HEK293 (cell line): ENCODE data around the gene RRP1.

Experiments
- AEBP2 ChIP-seq: fragments of 450-650 bp; formaldehyde crosslinking; IDR thresholded peaks from 2 replicates; pipeline ENCODE4 v1.5.1; 2016; ENCODE audit warnings: missing biosample characterization, missing genetic modification characterization, borderline replicate concordance
- EGR2 ChIP-seq: fragments of 450-650 bp; formaldehyde crosslinking; IDR thresholded peaks from 2 replicates; pipeline ENCODE4 v1.5.1; 2016; ENCODE audit warnings: low read depth, missing biosample characterization, missing genetic modification characterization
- GLIS1 ChIP-seq: fragments of 450-650 bp; formaldehyde crosslinking; IDR thresholded peaks from 2 replicates; pipeline ENCODE4 v1.5.1; 2016; ENCODE audit warnings: missing biosample characterization, missing genetic modification characterization
- KLF7 ChIP-seq: fragments of 450-650 bp; formaldehyde crosslinking; IDR thresholded peaks from 2 replicates; pipeline ENCODE4 v1.5.1; 2016; ENCODE audit warnings: missing biosample characterization, missing genetic modification characterization, borderline replicate concordance
- MZF1 ChIP-seq: fragments of 450-650 bp; formaldehyde crosslinking; IDR thresholded peaks from 2 replicates; pipeline ENCODE4 v1.5.1; 2017; ENCODE audit warnings: missing biosample characterization, missing genetic modification characterization, borderline replicate concordance
- OVOL3 ChIP-seq: fragments of 450-650 bp; formaldehyde crosslinking; IDR thresholded peaks from 2 replicates; pipeline ENCODE4 v1.5.1; 2016; ENCODE audit warnings: missing biosample characterization, missing genetic modification characterization
- PRDM2 ChIP-seq: fragments of 450-650 bp; formaldehyde crosslinking; IDR thresholded peaks from 2 replicates; pipeline ENCODE4 v1.5.1; 2016; ENCODE audit warnings: missing biosample characterization, missing genetic modification characterization, borderline replicate concordance
- SCRT2 ChIP-seq: fragments of 450-650 bp; formaldehyde crosslinking; IDR thresholded peaks from 2 replicates; pipeline ENCODE4 v1.5.1; 2016; ENCODE audit warnings: missing biosample characterization, missing genetic modification characterization
- SETDB1 ChIP-seq: IDR thresholded peaks from one replicate; pipeline ENCODE4 v1.6.1; 2017; ENCODE audit warnings: mild to moderate bottlenecking, low read length, moderate library complexity, mixed read lengths; ENCODE audit not compliant: insufficient read length
- SP7 ChIP-seq: fragments of 450-650 bp; formaldehyde crosslinking; IDR thresholded peaks from 2 replicates; pipeline ENCODE4 v1.5.1; 2016; ENCODE audit warnings: missing biosample characterization, missing genetic modification characterization
- ZBTB44 ChIP-seq: fragments of 450-650 bp; IDR thresholded peaks from 2 replicates; pipeline ENCODE4 v1.5.1; 2018; ENCODE audit warnings: missing biosample characterization, mild to moderate bottlenecking, missing genetic modification characterization
- ZBTB6 ChIP-seq: fragments of 450-650 bp; formaldehyde crosslinking; IDR thresholded peaks from 2 replicates; pipeline ENCODE4 v1.5.1; 2017; ENCODE audit warnings: missing biosample characterization, missing genetic modification characterization
- ZNF10 ChIP-seq: fragments of 450-650 bp; formaldehyde crosslinking; IDR thresholded peaks from 2 replicates; pipeline ENCODE4 v1.5.1; 2017; ENCODE audit warnings: missing biosample characterization, missing genetic modification characterization
- ZNF140 ChIP-seq: fragments of 450-650 bp; formaldehyde crosslinking; IDR thresholded peaks from 2 replicates; pipeline ENCODE4 v1.5.1; 2016; ENCODE audit warnings: missing biosample characterization, missing genetic modification characterization
- ZNF174 ChIP-seq: fragments of 450-650 bp; formaldehyde crosslinking; IDR thresholded peaks from 2 replicates; pipeline ENCODE4 v1.5.0; 2017; ENCODE audit warnings: missing biosample characterization, mild to moderate bottlenecking, missing genetic modification characterization
- ZNF202 ChIP-seq: fragments of 450-650 bp; formaldehyde crosslinking; IDR thresholded peaks from 2 replicates; pipeline ENCODE4 v1.5.1; 2016; ENCODE audit warnings: missing biosample characterization, missing genetic modification characterization, borderline replicate concordance
- ZNF26 ChIP-seq: fragments of 450-650 bp; formaldehyde crosslinking; IDR thresholded peaks from 2 replicates; pipeline ENCODE4 v1.5.1; 2016; ENCODE audit warnings: missing biosample characterization, missing genetic modification characterization
- ZNF292 ChIP-seq: fragments of 450-650 bp; formaldehyde crosslinking; IDR thresholded peaks from 2 replicates; pipeline ENCODE4 v1.5.1; 2016; ENCODE audit warnings: low read depth, missing biosample characterization, missing genetic modification characterization, borderline replicate concordance
- ZNF324 ChIP-seq: fragments of 450-650 bp; formaldehyde crosslinking; IDR thresholded peaks from 2 replicates; pipeline ENCODE4 v1.5.1; 2016; ENCODE audit warnings: missing biosample characterization, missing genetic modification characterization
- ZNF394 ChIP-seq: fragments of 450-650 bp; formaldehyde crosslinking; IDR thresholded peaks from 2 replicates; pipeline ENCODE4 v1.5.1; 2016; ENCODE audit warnings: missing biosample characterization, missing genetic modification characterization, mild to moderate bottlenecking, moderate library complexity, borderline replicate concordance
- ZNF48 ChIP-seq: fragments of 450-650 bp; formaldehyde crosslinking; IDR thresholded peaks from 2 replicates; pipeline ENCODE4 v1.5.1; 2016; ENCODE audit warnings: missing biosample characterization, missing genetic modification characterization
- ZNF521 ChIP-seq: fragments of 450-650 bp; formaldehyde crosslinking; IDR thresholded peaks from 2 replicates; pipeline ENCODE4 v1.5.1; 2017; ENCODE audit warnings: missing biosample characterization, mild to moderate bottlenecking, missing genetic modification characterization
- ZNF624 ChIP-seq: fragments of 450-650 bp; formaldehyde crosslinking; IDR thresholded peaks from 2 replicates; pipeline ENCODE4 v1.5.1; 2017; ENCODE audit warnings: missing biosample characterization, missing genetic modification characterization
- ZNF639 ChIP-seq: fragments of 450-650 bp; formaldehyde crosslinking; IDR thresholded peaks from 2 replicates; pipeline ENCODE4 v1.5.1; 2016; ENCODE audit warnings: missing biosample characterization, missing genetic modification characterization
- ZNF707 ChIP-seq: fragments of 450-650 bp; formaldehyde crosslinking; IDR thresholded peaks from 2 replicates; pipeline ENCODE4 v1.5.1; 2016; ENCODE audit warnings: missing biosample characterization, missing genetic modification characterization
- ZNF747 ChIP-seq: fragments of 450-650 bp; formaldehyde crosslinking; IDR thresholded peaks from 2 replicates; pipeline ENCODE4 v1.5.1; 2016; ENCODE audit warnings: missing biosample characterization, missing genetic modification characterization
- ZNF785 ChIP-seq: fragments of 450-650 bp; formaldehyde crosslinking; IDR thresholded peaks from 2 replicates; pipeline ENCODE4 v1.5.1; 2016; ENCODE audit warnings: missing biosample characterization, missing genetic modification characterization
- ZNF843 ChIP-seq: fragments of 450-650 bp; formaldehyde crosslinking; IDR thresholded peaks from 2 replicates; pipeline ENCODE4 v1.5.1; 2016; ENCODE audit warnings: missing biosample characterization, missing genetic modification characterization

The RRP1 gene

GRCh38 chr21:43827015-43827611, 37.7 kb downstream of the RRP1 start (continued):
- TF ChIP-seq ZNF10 (tag by site-specific recombination) (peak; percentile 50; the same call in 1 of the 2 replicates), SETDB1 (peak; percentile 50), ZNF707 (no peak), GLIS1 (tag by site-specific recombination) (peak; percentile 97), ZNF843 (no peak), ZNF174 (tag by site-specific recombination) (no peak), ZNF785 (tag by site-specific recombination) (no peak), ZNF292 (tag by site-specific recombination) (no peak), ZNF140 (tag by site-specific recombination) (no peak), ZNF26 (tag by site-specific recombination) (no peak), OVOL3 (no peak), ZNF521 (tag by site-specific recombination) (no peak), KLF7 (tag by site-specific recombination) (no peak), SP7 (tag by site-specific recombination) (peak; percentile 72), ZNF394 (tag by site-specific recombination) (no peak; the same call in 1 of the 2 replicates), ZNF639 (peak; percentile 75; the same call in 1 of the 2 replicates), ZNF624 (no peak), EGR2 (tag by site-specific recombination) (no peak), SCRT2 (tag by site-specific recombination) (no peak), MZF1 (tag by site-specific recombination) (no peak), ZNF202 (tag by site-specific recombination) (no peak), ZNF324 (peak; percentile 78; the same call in 1 of the 2 replicates), ZNF747 (tag by site-specific recombination) (no peak), ZBTB6 (tag by site-specific recombination) (no peak), ZNF48 (tag by site-specific recombination) (no peak), PRDM2 (tag by site-specific recombination) (no peak), AEBP2 (tag by site-specific recombination) (no peak), ZBTB44 (tag by site-specific recombination) (no peak)
